HG03558 (cell line): ENCODE measurements around the gene CCDC144A.
"Not testable (repeated sequence)": the region's sequence is repeated elsewhere in the genome, so short reads cannot be mapped to it uniquely, and the experiment has no call there.

Experiments
- ATAC-seq: cut with Tn5 transposase; IDR thresholded peaks from one replicate; pipeline ENCODE4 v1.9.1; 2021; ENCODE audit warnings: moderate number of reproducible peaks; ENCODE audit not compliant: unreplicated experiment; ENCODE audit errors: extremely low read depth

The CCDC144A gene

GRCh38 chr17:16689731-16690281, at the start of gene CCDC144A:
CCDC144A (plus strand) TSS chr17:16690241; CDS start chr17:16690401, 160 bp downstream.
- not testable (repeated sequence) for ATAC-seq

GRCh38 chr17:16649585-16649984, 40.5 kb upstream of the CCDC144A start:
- no peak for ATAC-seq

- ATAC-seq = no peak
Measured at GRCh38 chr17:16652252-16652651, 37.8 kb upstream of the CCDC144A start.

GRCh38 chr17:16652847-16653366, 37.1 kb upstream of the CCDC144A start:
- ATAC-seq = no peak

GRCh38 chr17:16653367-16654041, 36.5 kb upstream of the CCDC144A start, which contains the start of gene ZNF624:
ZNF624 (minus strand) TSS chr17:16653850.
- ATAC-seq = peak; percentile 86

- no peak for ATAC-seq
Measured at GRCh38 chr17:16661217-16661616, 28.8 kb upstream of the CCDC144A start.

- no peak for ATAC-seq
Measured at GRCh38 chr17:16662936-16663335, 27.1 kb upstream of the CCDC144A start.

GRCh38 chr17:16666553-16666906, 23.5 kb upstream of the CCDC144A start:
- not testable (repeated sequence) for ATAC-seq

GRCh38 chr17:16666907-16667636, 23.0 kb upstream of the CCDC144A start:
- not testable (repeated sequence) for ATAC-seq

GRCh38 chr17:16676676-16677268, 13.3 kb upstream of the CCDC144A start:
- no peak for ATAC-seq

GRCh38 chr17:16683290-16684138, 6.5 kb upstream of the CCDC144A start:
- not testable (repeated sequence) for ATAC-seq

- not testable (repeated sequence) for ATAC-seq
Measured at GRCh38 chr17:16686019-16686418, 4.0 kb upstream of the CCDC144A start.

- ATAC-seq = not testable (repeated sequence)
Measured at GRCh38 chr17:16687151-16687550, 2.9 kb upstream of the CCDC144A start.

- not testable (repeated sequence) for ATAC-seq
Measured at GRCh38 chr17:16690447-16690846, 406 bp downstream of the CCDC144A start.

- not testable (repeated sequence) for ATAC-seq
Measured at GRCh38 chr17:16697603-16698002, 7.6 kb downstream of the CCDC144A start.

- ATAC-seq = not testable (repeated sequence)
Measured at GRCh38 chr17:16745492-16746203, 55.6 kb downstream of the CCDC144A start.

GRCh38 chr17:16746571-16746970, 56.5 kb downstream of the CCDC144A start:
- ATAC-seq = not testable (repeated sequence)

GRCh38 chr17:16750515-16750914, 60.5 kb downstream of the CCDC144A start:
- ATAC-seq = not testable (repeated sequence)
